AG09309 (cell line): ENCODE measurements around the gene FAM184B.
A peak's percentile ranks its signal among the peaks of the same experiment; 100 is the strongest.

Experiments used
- DNase-seq: peaks from one replicate; pipeline ENCODE4 v3.0.0-alpha.2; 2010; ENCODE audit warnings: low read depth
- H3K4me3 ChIP-seq: 2 replicates; pipeline ENCODE4 v1.5.1; 2011; ENCODE audit warnings: mild to moderate bottlenecking, low read depth, low read length, moderate library complexity; ENCODE audit not compliant: control insufficient read depth
- CTCF ChIP-seq: IDR thresholded peaks from 2 replicates; pipeline ENCODE4 v1.5.1; 2011; ENCODE audit warnings: mild to moderate bottlenecking, low read depth, low read length, inconsistent platforms; ENCODE audit not compliant: insufficient read depth, control insufficient read depth; ENCODE audit errors: missing control alignments

FAM184B gene

GRCh38 chr4:17636696-17637622 lies 144.5 kb downstream of the FAM184B start:
- TF ChIP-seq CTCF: peak; percentile 95
- no peak overlapping the region for H3K4me3 ChIP-seq
- DNase-seq: no peak

GRCh38 chr4:17636341-17636695 lies 145.1 kb downstream of the FAM184B start:
- H3K4me3 ChIP-seq: no peak overlapping the region
- TF ChIP-seq CTCF: no peak
- no peak for DNase-seq

- no peak for DNase-seq
- no peak overlapping the region for H3K4me3 ChIP-seq
Observed at GRCh38 chr4:17635056-17635455, 146.4 kb downstream of the FAM184B start.

DNA sequence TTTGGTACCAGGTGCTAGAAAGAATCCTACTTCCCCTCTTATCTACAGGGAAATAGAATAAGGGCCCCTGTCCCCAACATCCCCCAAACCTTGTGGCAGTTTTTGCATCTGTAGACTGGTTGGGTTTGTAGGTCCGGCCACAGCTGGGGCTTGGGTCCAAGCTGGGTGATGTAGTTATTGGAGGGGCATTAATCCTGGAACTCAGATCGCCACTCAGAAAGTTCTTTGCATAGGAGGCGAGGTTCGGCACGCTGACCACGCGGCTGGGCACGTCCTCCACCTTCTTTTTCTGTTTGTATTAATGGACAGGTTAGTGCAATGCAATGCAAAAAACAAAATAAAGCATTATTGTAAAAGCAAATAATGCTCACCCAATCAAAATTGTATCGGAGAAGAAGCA lies 147.8 kb downstream of the FAM184B start:
- no peak overlapping the region for H3K4me3 ChIP-seq
- TF ChIP-seq CTCF: no peak
- DNase-seq: no peak

More at GRCh38 chr4:17635056-17635455, 146.4 kb downstream of the FAM184B start:
- no peak for TF ChIP-seq CTCF

DNA sequence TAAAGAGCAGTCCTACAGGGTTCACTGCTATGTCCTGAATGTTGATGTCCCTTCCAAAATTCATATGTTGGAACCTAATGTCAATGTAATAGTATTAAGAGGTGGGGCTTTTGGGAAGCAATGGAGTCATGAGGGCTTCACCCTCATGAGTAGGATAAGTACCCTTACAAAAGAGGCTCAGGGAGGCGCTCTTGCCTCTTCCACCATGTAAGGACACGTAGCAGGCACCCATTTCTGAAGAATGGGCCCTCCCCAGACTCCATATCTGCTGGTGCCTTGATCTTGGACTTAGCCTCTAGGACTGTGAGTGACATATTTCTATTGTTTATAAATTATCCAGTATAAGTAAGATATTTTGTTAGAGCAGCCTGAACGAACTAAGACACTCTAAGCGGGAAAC lies 151.2 kb downstream of the FAM184B start:
- TF ChIP-seq CTCF: no peak
- no peak overlapping the region for H3K4me3 ChIP-seq
- DNase-seq: no peak

DNA sequence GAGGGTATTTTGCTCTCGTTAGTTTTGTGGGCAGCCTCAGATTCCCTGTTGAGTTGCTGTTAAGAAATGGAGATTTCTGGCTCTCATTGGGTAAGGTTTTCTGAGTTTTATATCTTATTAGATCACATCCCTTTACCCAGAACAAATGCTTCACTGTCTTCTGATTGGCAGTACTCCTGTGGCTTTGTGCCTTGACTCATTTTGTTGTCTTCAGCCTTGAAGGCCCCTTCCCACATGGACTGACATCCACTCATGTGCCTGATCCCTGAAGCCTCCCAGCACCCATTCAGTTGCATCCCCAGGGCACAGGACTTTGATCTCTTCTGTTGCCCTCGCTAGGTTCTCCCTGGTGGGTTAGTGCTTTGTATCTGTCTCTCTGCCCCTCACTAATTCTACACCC lies 156.6 kb downstream of the FAM184B start:
- H3K4me3 ChIP-seq: no peak overlapping the region
- no peak for TF ChIP-seq CTCF
- DNase-seq: no peak
